ENCODE results near the gene EEF2. TPM values are rescaled to one million over a fixed set of nuclear protein-coding genes. Genes with fewer than 3 reads are reported as not detected.

Gene EEF2
- total RNA-seq, 2 experiments from 2014 or later: 3,340 to 3,392 TPM

- H3K36me3 Mint-ChIP-seq: no peaks in the 10 kb centered on the region
- no peaks in the 10 kb centered on the region for H3K9me3 Mint-ChIP-seq
- no peaks in the 10 kb centered on the region for H3K4me1 Mint-ChIP-seq
- no peak overlapping the region for H3K4me3 Mint-ChIP-seq
- peaks cover 32% of the 10 kb centered on the region for H3K27me3 Mint-ChIP-seq
- H3K27ac Mint-ChIP-seq: no peak overlapping the region
- DNase-seq: no peak
Measured at GRCh38 chr19:3931041-3931440, 54.2 kb downstream of the EEF2 start.

Other genes with a start within 250 kb of the EEF2 start
- gene APBA3, start 223.8 kb downstream of the EEF2 start, total RNA-seq: 10 to 100 TPM; 21.4 to 21.9 TPM
- gene MRPL54, start 222.8 kb downstream of the EEF2 start, total RNA-seq: 10 to 100 TPM; 76.9 to 81.5 TPM
- gene RAX2, start 213.2 kb downstream of the EEF2 start, total RNA-seq: not detected
- 10 to 100 TPM; 32.1 to 33.8 TPM for gene MATK, start 199.1 kb downstream of the EEF2 start, total RNA-seq
- under 1 TPM; 0.54 to 0.84 TPM for gene ZFR2, start 116.4 kb downstream of the EEF2 start, total RNA-seq
- not detected for gene ATCAY, start 104.8 kb downstream of the EEF2 start, total RNA-seq
- not detected for gene NMRK2, start 52.4 kb downstream of the EEF2 start, total RNA-seq
- 10 to 100 TPM; 31.6 to 32.2 TPM for gene DAPK3, start 14.4 kb downstream of the EEF2 start, total RNA-seq
- 10 to 100 TPM; 24.0 to 26.3 TPM for gene PIAS4, start 22.3 kb upstream of the EEF2 start, total RNA-seq
- gene ZBTB7A, start 81.4 kb upstream of the EEF2 start, total RNA-seq: 10 to 100 TPM; 34.9 to 35.9 TPM
- 100 to 1,000 TPM; 120 to 121 TPM for gene MAP2K2, start 138.7 kb upstream of the EEF2 start, total RNA-seq
- gene CREB3L3, start 168.2 kb upstream of the EEF2 start, total RNA-seq: not detected
- 10 to 100 TPM; 27.1 to 27.2 TPM for gene SIRT6, start 197.1 kb upstream of the EEF2 start, total RNA-seq
- 1 to 10 TPM; 1.6 TPM for gene ANKRD24, start 197.2 kb upstream of the EEF2 start, total RNA-seq
- gene EBI3, start 244.1 kb upstream of the EEF2 start, total RNA-seq: 1 to 10 TPM; 6.7 to 8.6 TPM

Data from activated naive CD8-positive, alpha-beta T cell treated with anti-CD3 and anti-CD28 coated beads for 36 hours (primary cell).